OCI-LY1 (cell line): ENCODE results near the gene SRGAP2C.
"Not testable (repeated sequence)": the region's sequence is repeated elsewhere in the genome, so short reads cannot be mapped to it uniquely, and the experiment has no call there.

ENCODE experiments used
- CTCF ChIP-seq: fragments of 200-600 bp; sonication (generic), shearing (Covaris generic); IDR thresholded peaks from 2 replicates; pipeline ENCODE4 v1.5.1; 2017; ENCODE audit warnings: mild to moderate bottlenecking, antibody characterized with exemption, low read length, moderate library complexity, mixed read lengths
- EZH2 ChIP-seq: fragments of 200-600 bp; sonication (generic), shearing (Covaris generic); IDR thresholded peaks from 2 replicates; pipeline ENCODE4 v1.8.0; 2017; ENCODE audit warnings: borderline replicate concordance, mixed run types, mild to moderate bottlenecking, antibody characterized with exemption, low read length, moderate library complexity, mixed read lengths

- not testable (repeated sequence) for TF ChIP-seq EZH2, CTCF
These were observed 26.0 kb downstream of the SRGAP2C start for GRCh38 chr1:121210778-121211177.
